Thoracic aorta (tissue), 2 donors: ENCODE results near the gene PRRT2. TPM values are rescaled to one million over a fixed set of nuclear protein-coding genes. Genes with fewer than 3 reads are reported as not detected.

Experiments used
- ATAC-seq: fragments of 150-250 bp; one replicate; pipeline ENCODE4 v1.8.0; 2017; ENCODE audit warnings: low read depth; ENCODE audit not compliant: insufficient number of reproducible peaks, low FRiP score
- DNase-seq: peaks from one replicate; pipeline ENCODE4 v3.0.0-alpha.2; 2020; ENCODE audit warnings: low spot score
- H3K27ac ChIP-seq, 2 donors: fragments of 200-600 bp; sonication (generic); 1 replicate in 1 of 2; 2 replicates in 1 of 2; pipeline ENCODE4 v1.5.1; 2016; ENCODE audit warnings: mild to moderate bottlenecking in 2 of 2, moderate library complexity in 2 of 2
- H3K27me3 ChIP-seq: fragments of 200-600 bp; sonication (generic); replicated peaks from 2 replicates; pipeline ENCODE4 v1.6.0; 2016; ENCODE audit warnings: mild to moderate bottlenecking; ENCODE audit not compliant: insufficient read depth
- H3K36me3 ChIP-seq: fragments of 200-600 bp; sonication (generic); one replicate; pipeline ENCODE4 v1.5.1; 2016
- H3K4me1 ChIP-seq, 2 donors: fragments of 200-600 bp; sonication (generic); 1 replicate in 1 of 2; 2 replicates in 1 of 2; pipeline versions ENCODE4 v1.5.1 to v1.6.0; 2016; ENCODE audit warnings: low read depth in 2 of 2, mild to moderate bottlenecking in 1 of 2; ENCODE audit not compliant: control insufficient read depth in 1 of 2
- H3K4me3 ChIP-seq: fragments of 200-600 bp; sonication (generic); 2 replicates; pipeline ENCODE4 v1.5.1; 2016; ENCODE audit warnings: mild to moderate bottlenecking
- H3K9me3 ChIP-seq: fragments of 200-600 bp; sonication (generic); 2 replicates; pipeline ENCODE4 v1.5.1; 2016
- CTCF ChIP-seq: fragments of 200-600 bp; sonication (generic); IDR thresholded peaks from one replicate; pipeline ENCODE4 v1.5.1; 2019; ENCODE audit warnings: antibody characterized with exemption
- total RNA-seq, 2 donors: library from RNA; depleted of rRNA; stranded (reverse); fragments of >200 nt; gene quantifications; one replicate each; pipeline versions ENCODE4 v1.1.0 to v1.2.3, GENCODE V29; 2016

Gene PRRT2
- total RNA-seq, 2 donors from 2014 or later: 39.4 to 40.8 TPM

GRCh38 chr16:29863669-29863984, 51.6 kb downstream of the PRRT2 start:
- peaks cover 11 to 38% of the 10 kb centered on the region in 2 donors for H3K4me1 ChIP-seq
- peaks cover 6% of the 10 kb centered on the region for H3K36me3 ChIP-seq
- ATAC-seq: no peak
- no peak for TF ChIP-seq CTCF
- H3K27me3 ChIP-seq: no peaks in the 10 kb centered on the region
- peak overlapping the region; percentile 81 to 98 for H3K27ac ChIP-seq
- H3K4me3 ChIP-seq: peak overlapping the region; percentile 99
- DNase-seq: no peak
- no peaks in the 10 kb centered on the region for H3K9me3 ChIP-seq

- Histone ChIP-seq H3K9me3 (no peaks in the 10 kb centered on the region), H3K36me3 (peaks cover 6% of the 10 kb centered on the region), H3K27me3 (no peaks in the 10 kb centered on the region), H3K4me3 (no peak overlapping the region), H3K4me1 (peaks cover 9 to 33% of the 10 kb centered on the region in 2 donors), H3K27ac (no peak overlapping the region)
- TF ChIP-seq CTCF: no peak
- DNase-seq (no peak), ATAC-seq (no peak)
Measured at GRCh38 chr16:29864205-29864604, 52.2 kb downstream of the PRRT2 start.

Other genes starting within 250 kb of the PRRT2 start
- gene SPN, start 148.9 kb upstream of the PRRT2 start, total RNA-seq: 10 to 100 TPM in 1 of 2 donors, 1 to 10 TPM in 1; 1.1 to 10.2 TPM
- 1 to 10 TPM in 1 of 2 donors, under 1 TPM in 1; 0.95 to 1.3 TPM for gene QPRT, start 133.0 kb upstream of the PRRT2 start, total RNA-seq
- gene C16orf54, start 66.2 kb upstream of the PRRT2 start, total RNA-seq: 1 to 10 TPM; 2.8 to 3.4 TPM
- gene ZG16, start 33.9 kb upstream of the PRRT2 start, total RNA-seq: not detected
- 10 to 100 TPM; 11.4 to 15.2 TPM for gene KIF22, start 21.4 kb upstream of the PRRT2 start, total RNA-seq
- gene MAZ, start 5.7 kb upstream of the PRRT2 start, total RNA-seq: 10 to 100 TPM; 73.0 to 99.4 TPM
- gene PAGR1, start 4.0 kb downstream of the PRRT2 start, total RNA-seq: 10 to 100 TPM; 40.8 to 45.2 TPM
- 100 to 1,000 TPM; 175 to 190 TPM for gene MVP, start 8.3 kb downstream of the PRRT2 start, total RNA-seq
- gene CDIPT, start 51.0 kb downstream of the PRRT2 start, total RNA-seq: 100 to 1,000 TPM in 1 of 2 donors, 10 to 100 TPM in 1; 92.1 to 107 TPM
- 1 to 10 TPM in 1 of 2 donors, under 1 TPM in 1; 0.63 to 1.4 TPM for gene SEZ6L2, start 87.4 kb downstream of the PRRT2 start, total RNA-seq
- under 1 TPM in 1 of 2 donors, not detected in 1; 0.27 TPM for gene ASPHD1, start 88.3 kb downstream of the PRRT2 start, total RNA-seq
- 10 to 100 TPM; 29.2 to 37.1 TPM for gene KCTD13, start 114.0 kb downstream of the PRRT2 start, total RNA-seq
- gene TMEM219, start 149.9 kb downstream of the PRRT2 start, total RNA-seq: 100 to 1,000 TPM in 1 of 2 donors, 10 to 100 TPM in 1; 79.7 to 161 TPM
- 10 to 100 TPM; 54.6 to 55.0 TPM for gene TAOK2, start 161.7 kb downstream of the PRRT2 start, total RNA-seq
- gene HIRIP3, start 183.4 kb downstream of the PRRT2 start, total RNA-seq: 10 to 100 TPM in 1 of 2 donors, 1 to 10 TPM in 1; 6.1 to 17.7 TPM
- gene INO80E, start 184.0 kb downstream of the PRRT2 start, total RNA-seq: 10 to 100 TPM; 67.4 to 81.8 TPM
- under 1 TPM in 1 of 2 donors, not detected in 1; 0.56 TPM for gene DOC2A, start 198.8 kb downstream of the PRRT2 start, total RNA-seq
- not detected for gene C16orf92, start 211.0 kb downstream of the PRRT2 start, total RNA-seq
- not detected for gene TLCD3B, start 219.1 kb downstream of the PRRT2 start, total RNA-seq